GM23338 (cell line): ENCODE measurements around the gene TSHB. TPM values are rescaled to one million over a fixed set of nuclear protein-coding genes. Genes with fewer than 3 reads are reported as not detected.

Experiments used
- ATAC-seq: fragments of 200-7000 bp; cut with Tn5 transposase; 3 replicates; pipeline ENCODE4 v1.9.1; 2020
- DNase-seq: peaks from one replicate; pipeline ENCODE4 v3.0.0-alpha.2; 2015; ENCODE audit warnings: low spot score
- H2AFZ ChIP-seq: fragments of 200-600 bp; sonication (generic); 2 replicates; pipeline ENCODE4 v1.8.0; 2016; ENCODE audit warnings: antibody characterized with exemption, mild to moderate bottlenecking, moderate library complexity
- H3F3A ChIP-seq: fragments of 200-600 bp; sonication (generic); replicated peaks from 2 replicates; pipeline ENCODE4 v1.8.0; 2017; ENCODE audit warnings: antibody characterized with exemption, mixed run types, low read depth
- H3K27ac ChIP-seq: fragments of 200-600 bp; sonication (generic); 2 replicates; pipeline ENCODE4 v1.6.1; 2016; ENCODE audit warnings: low read depth
- H3K27me3 ChIP-seq: fragments of 200-600 bp; sonication (generic); 2 replicates; pipeline ENCODE4 v1.8.0; 2016; ENCODE audit warnings: mild to moderate bottlenecking, mixed run types, moderate library complexity; ENCODE audit not compliant: insufficient read depth
- H3K36me3 ChIP-seq: fragments of 200-600 bp; sonication (generic); 2 replicates; pipeline ENCODE4 v1.8.0; 2016; ENCODE audit warnings: mild to moderate bottlenecking; ENCODE audit not compliant: insufficient read depth
- H3K4me1 ChIP-seq: fragments of 200-600 bp; sonication (generic); 2 replicates; pipeline ENCODE4 v1.8.0; 2016; ENCODE audit warnings: mild to moderate bottlenecking, moderate library complexity; ENCODE audit not compliant: insufficient read depth
- H3K4me2 ChIP-seq: fragments of 200-600 bp; sonication (generic); 2 replicates; pipeline ENCODE4 v1.7.1; 2017; ENCODE audit warnings: mixed run types
- H3K4me3 ChIP-seq: fragments of 200-600 bp; sonication (generic); 2 replicates; pipeline ENCODE4 v1.6.1; 2016; ENCODE audit warnings: mixed run types
- H3K79me2 ChIP-seq: fragments of 200-600 bp; sonication (generic); replicated peaks from 2 replicates; pipeline ENCODE4 v1.8.0; 2017; ENCODE audit warnings: mild to moderate bottlenecking; ENCODE audit not compliant: insufficient read depth
- H3K9me2 ChIP-seq: fragments of 200-600 bp; sonication (generic); 2 replicates; pipeline ENCODE4 v1.8.0; 2017; ENCODE audit not compliant: insufficient read depth
- H4K20me1 ChIP-seq: fragments of 200-600 bp; sonication (generic); replicated peaks from 2 replicates; pipeline ENCODE4 v1.8.0; 2017; ENCODE audit warnings: mild to moderate bottlenecking; ENCODE audit not compliant: insufficient read depth
- H3K27ac Mint-ChIP-seq: 2 replicates; pipeline ENCODE4 v1.8.0; 2020; ENCODE audit warnings: inconsistent platforms, mild to moderate bottlenecking, moderate library complexity, mixed read lengths
- H3K27me3 Mint-ChIP-seq: 3 replicates; pipeline ENCODE4 v1.8.0; 2022; ENCODE audit warnings: low read depth, mild to moderate bottlenecking, moderate library complexity, mixed read lengths, inconsistent platforms; ENCODE audit not compliant: insufficient read depth, poor library complexity
- H3K36me3 Mint-ChIP-seq: 3 replicates; pipeline ENCODE4 v1.8.0; 2021; ENCODE audit warnings: low read depth, mild to moderate bottlenecking, inconsistent platforms, moderate library complexity, mixed read lengths
- H3K4me1 Mint-ChIP-seq: 3 replicates; pipeline ENCODE4 v1.8.0; 2020; ENCODE audit warnings: mild to moderate bottlenecking, inconsistent platforms, mixed read lengths
- H3K4me3 Mint-ChIP-seq: 3 replicates; pipeline ENCODE4 v1.8.0; 2021; ENCODE audit warnings: moderate library complexity, mild to moderate bottlenecking, inconsistent platforms, mixed read lengths
- H3K9me3 Mint-ChIP-seq: 3 replicates; pipeline ENCODE4 v1.8.0; 2020; ENCODE audit warnings: moderate library complexity, mild to moderate bottlenecking, inconsistent platforms, mixed read lengths
- CREB1 ChIP-seq: fragments of 250-450 bp; sonication (Bioruptor Pico); IDR thresholded peaks from 2 replicates; pipeline ENCODE4 v1.5.0; 2020; ENCODE audit warnings: low read depth, mild to moderate bottlenecking, moderate library complexity
- CTCF ChIP-seq, 2 experiments: fragments of 200-600 bp in 1 of 2; sonication (generic) in 1 of 2; conservative IDR thresholded peaks; 2 replicates each; pipeline versions ENCODE4 v1.5.1 to v1.6.1; 2016 to 2017; ENCODE audit warnings: antibody characterized with exemption in 2 of 2, low read depth in 2 of 2, mild to moderate bottlenecking in 2 of 2, moderate library complexity in 1 of 2
- ETS1 ChIP-seq: IDR thresholded peaks from 2 replicates; pipeline ENCODE4 v1.6.1; 2016; ENCODE audit warnings: antibody characterized with exemption
- EZH2 ChIP-seq: fragments of 200-600 bp; sonication (generic); IDR thresholded peaks from one replicate; pipeline ENCODE4 v1.8.0; 2017; ENCODE audit warnings: antibody characterized with exemption, mild to moderate bottlenecking, low read depth; ENCODE audit not compliant: unreplicated experiment
- EZH2phosphoT487 ChIP-seq: fragments of 200-600 bp; sonication (generic); IDR thresholded peaks from one replicate; pipeline ENCODE4 v1.8.1; 2018; ENCODE audit warnings: antibody characterized with exemption; ENCODE audit not compliant: unreplicated experiment
- JUNB ChIP-seq: IDR thresholded peaks from one replicate; pipeline ENCODE4 v1.6.1; 2016; ENCODE audit warnings: antibody characterized with exemption; ENCODE audit not compliant: unreplicated experiment
- NANOG ChIP-seq: IDR thresholded peaks from 2 replicates; pipeline ENCODE4 v1.6.1; 2016; ENCODE audit warnings: antibody characterized with exemption, borderline replicate concordance
- POLR2AphosphoS5 ChIP-seq: IDR thresholded peaks from 2 replicates; pipeline ENCODE4 v1.6.1; 2016; ENCODE audit warnings: antibody characterized with exemption, low read depth
- REST ChIP-seq: IDR thresholded peaks from one replicate; pipeline ENCODE4 v1.6.1; 2018; ENCODE audit warnings: antibody characterized with exemption; ENCODE audit not compliant: unreplicated experiment
- ZNF114 ChIP-seq: fragments of 250-450 bp; sonication (Bioruptor Pico); IDR thresholded peaks from 2 replicates; pipeline ENCODE4 v1.5.0; 2020; ENCODE audit warnings: mild to moderate bottlenecking, moderate library complexity
- ZNF331 ChIP-seq: fragments of 250-450 bp; sonication (Bioruptor Pico); IDR thresholded peaks from 2 replicates; pipeline ENCODE4 v1.5.0; 2020; ENCODE audit warnings: low read depth, mild to moderate bottlenecking, moderate library complexity
- ZNF462 ChIP-seq: fragments of 250-450 bp; sonication (Bioruptor Pico); IDR thresholded peaks from 2 replicates; pipeline ENCODE4 v1.5.0; 2020; ENCODE audit warnings: mild to moderate bottlenecking, moderate library complexity
- polyA plus RNA-seq: library from polyadenylated mRNA; unstranded; fragments of >200 nt; fragmentation: Nextera tagmentation; extraction: Ambion mirVana; gene quantifications from 2 replicates; pipeline ENCODE4 v1.2.1, GENCODE V29; 2016
- total RNA-seq: library from RNA; depleted of rRNA; stranded (reverse); fragments of >200 nt; shearing (Covaris generic); gene quantifications from 2 replicates; pipeline ENCODE4 v1.2.3, GENCODE V29; 2014

TSHB gene
- total and polyA plus RNA-seq, 2 experiments from 2014 or later = not detected

- peaks cover 3% of the 10 kb centered on the region; the same call in 1 of the 3 replicates for H3K36me3 Mint-ChIP-seq
- Histone ChIP-seq H3K4me2 (no peak overlapping the region), H3K4me1 (0 out of 2 replicates have a peak, but pooled peaks cover 5% of the 10 kb centered on the region), H3K36me3 (no peaks in the 10 kb centered on the region), H3K9me2 (no peaks in the 10 kb centered on the region), H3K27me3 (no peaks in the 10 kb centered on the region), H3K79me2 (no peaks in the 10 kb centered on the region), H3K4me3 (no peak overlapping the region), H3F3A (no peaks in the 10 kb centered on the region), H4K20me1 (no peaks in the 10 kb centered on the region), H2AFZ (no peak overlapping the region), H3K27ac (no peak overlapping the region)
- no peak overlapping the region for H3K27ac Mint-ChIP-seq
- H3K4me1 Mint-ChIP-seq = peaks cover 12% of the 10 kb centered on the region
- H3K4me3 Mint-ChIP-seq = no peak overlapping the region
- H3K27me3 Mint-ChIP-seq = peaks cover 4% of the 10 kb centered on the region
- H3K9me3 Mint-ChIP-seq = no peaks in the 10 kb centered on the region
- DNase-seq = no peak
- ATAC-seq = no peak
- TF ChIP-seq CTCF (conservative IDR thresholded peaks at IDR 0.05; ENCODE audit: low read depth in 2 of 2) (no peak), REST (no peak), EZH2phosphoT487 (no peak), ZNF114 (no peak), ETS1 (no peak), JUNB (no peak), POLR2AphosphoS5 (no peak), NANOG (no peak), EZH2 (no peak), ZNF462 (CRISPR knock-in tag) (no peak), CREB1 (CRISPR knock-in tag) (no peak), ZNF331 (CRISPR knock-in tag) (no peak)
Measured at GRCh38 chr1:115069659-115070308, 40.2 kb downstream of the TSHB start.
